Midbrain (tissue), 1 donor: ENCODE results near the gene ANO1.

Source experiments
- DNase-seq: peaks from one replicate; lab custom pipeline; 2025; lab: John Stamatoyannopoulos, UW

ANO1 gene

GRCh38 chr11:70138403-70138802, 60.3 kb downstream of the ANO1 start:
- DNase-seq: no peak

GRCh38 chr11:70139785-70140410, 61.8 kb downstream of the ANO1 start:
- DNase-seq: no peak

- DNase-seq: no peak
Observed at GRCh38 chr11:70140711-70141485, 62.8 kb downstream of the ANO1 start.

GRCh38 chr11:70141486-70142220, 63.5 kb downstream of the ANO1 start:
- DNase-seq: no peak

- DNase-seq: no peak
Observed at GRCh38 chr11:70142221-70142875, 64.2 kb downstream of the ANO1 start.

GRCh38 chr11:70144262-70144661, 66.1 kb downstream of the ANO1 start:
- no peak for DNase-seq

GRCh38 chr11:70145071-70145470, 67.0 kb downstream of the ANO1 start:
- DNase-seq: no peak

- DNase-seq: no peak
Observed at GRCh38 chr11:70145841-70146240, 67.7 kb downstream of the ANO1 start.

- DNase-seq: no peak
Observed at GRCh38 chr11:70146299-70146698, 68.2 kb downstream of the ANO1 start.

- DNase-seq: no peak
Observed at GRCh38 chr11:70146895-70147520, 68.9 kb downstream of the ANO1 start.

GRCh38 chr11:70147668-70148067, 69.6 kb downstream of the ANO1 start:
- DNase-seq: no peak

GRCh38 chr11:70151671-70152070, 73.6 kb downstream of the ANO1 start:
- no peak for DNase-seq

- DNase-seq: no peak
Observed at GRCh38 chr11:70153133-70153727, 75.1 kb downstream of the ANO1 start.

- DNase-seq: no peak
Observed at GRCh38 chr11:70155386-70155785, 77.3 kb downstream of the ANO1 start.

GRCh38 chr11:70156291-70157037, 78.3 kb downstream of the ANO1 start:
- DNase-seq: no peak

- no peak for DNase-seq
Observed at GRCh38 chr11:70158201-70158600, 80.1 kb downstream of the ANO1 start.

- DNase-seq: no peak
Observed at GRCh38 chr11:70158757-70159389, 80.8 kb downstream of the ANO1 start.

GRCh38 chr11:70159627-70160570, 81.8 kb downstream of the ANO1 start:
- DNase-seq: no peak

- DNase-seq: no peak
Observed at GRCh38 chr11:70161043-70161625, 83.0 kb downstream of the ANO1 start.
